ENCODE measurements around the gene HOXA4. TPM values are rescaled to one million over a fixed set of nuclear protein-coding genes. Genes with fewer than 3 reads are reported as not detected.

HOXA4 gene
- total and polyA plus RNA-seq, 11 donors = 0.23 to 2.6 (median 0.82) TPM; not detected in 1

- peak in 1 of 5 donors; percentile 60 for DNase-seq
- peak in 3 of 4 donors; percentile 40 to 73 (median 52) for ATAC-seq
Observed at GRCh38 chr7:27143023-27143949, 12.7 kb upstream of the HOXA4 start, which contains the start of gene HOXA5. Gene HOXA5 (minus strand): TSS chr7:27143681. CDS start chr7:27143607, 74 bp downstream.

GRCh38 chr7:27142580-27143022 is 12.0 kb upstream of the HOXA4 start:
- Histone ChIP-seq H3K4me1 (peaks cover 0 to 46% (median 9%) of the 10 kb centered on the region in 12 donors), H3K4me3 (peak overlapping the region; percentile 18 to 69 (median 48)), H3K9me3 (no peaks in the 10 kb centered on the region), H3K27me3 (peaks cover 73 to 100% (median 97%) of the 10 kb centered on the region in 9 donors), H3K27ac (peak overlapping the region in 2 of 12 donors; percentile 35 to 61), H3K36me3 (no peaks in the 10 kb centered on the region)
- DNase-seq (no peak), ATAC-seq (no peak)
- TF ChIP-seq POLR2A (IDR thresholded peaks at IDR 0.05) = no peak
- no peak for TF ChIP-seq CTCF (IDR thresholded peaks at IDR 0.05)
- intact Hi-C loops (cut with DNase I) = loop anchor here in 3 of 10 donors (5.0 kb wide), 3 partner anchors 285 to 460 kb away; no protein-coding TSS in a partner anchor
- WGBS, 4 donors = 6 to 12% (median 7%) methylated on average over 29 of the region's 29 CpGs

More at GRCh38 chr7:27143023-27143949, 12.7 kb upstream of the HOXA4 start, which contains the start of gene HOXA5:
- intact Hi-C loops (cut with DNase I) = loop anchor here in 3 of 10 donors (5.0 kb wide), 3 partner anchors 286 to 461 kb away; no protein-coding TSS in a partner anchor
- 9 to 12% (median 11%) methylated on average over 55 to 86 of the region's 86 CpGs for whole genome bisulfite sequencing, 4 donors
- Histone ChIP-seq H3K4me3 (peak within 1 kb of the TSS; percentile 18 to 69 (median 48)), H3K9me3 (no peaks in the 10 kb centered on the region), H3K27ac (peak within 1 kb of the TSS in 3 of 12 donors; percentile 30 to 61 (median 35)), H3K27me3 (peaks cover 79 to 100% (median 99%) of the 10 kb centered on the region in 9 donors), H3K36me3 (no peaks in the 10 kb centered on the region), H3K4me1 (peaks cover 0 to 53% (median 13%) of the 10 kb centered on the region in 12 donors)
- TF ChIP-seq POLR2A (IDR thresholded peaks at IDR 0.05) (peak in 1 of 2 donors; percentile 74), CTCF (IDR thresholded peaks at IDR 0.05) (peak; percentile 14 to 59 (median 43))

- Histone ChIP-seq H3K36me3 (no peaks in the 10 kb centered on the region), H3K27ac (peak overlapping the region in 1 of 12 donors; percentile 61), H3K4me1 (peaks cover 0 to 41% (median 7%) of the 10 kb centered on the region in 12 donors), H3K27me3 (peaks cover 67 to 100% (median 97%) of the 10 kb centered on the region in 9 donors), H3K4me3 (peak overlapping the region; percentile 18 to 69 (median 48)), H3K9me3 (no peaks in the 10 kb centered on the region)
- TF ChIP-seq CTCF (IDR thresholded peaks at IDR 0.05) = no peak
- no peak for TF ChIP-seq POLR2A (IDR thresholded peaks at IDR 0.05)
- 11 to 18% (median 13%) methylated on average over 30 of the region's 30 CpGs for WGBS, 4 donors
- no peak for DNase-seq
- ATAC-seq = no peak
- intact Hi-C loops (cut with DNase I) = loop anchor here in 3 of 10 donors (5.0 kb wide), 3 partner anchors 285 to 460 kb away; no protein-coding TSS in a partner anchor
Observed at GRCh38 chr7:27141923-27142579, 11.5 kb upstream of the HOXA4 start.
